NCI-H774 (cell line): ENCODE results near the gene PRR22.

Experiments
- DNase-seq: peaks from one replicate; lab custom pipeline; 2025; lab: John Stamatoyannopoulos, UW

The PRR22 gene

DNA sequence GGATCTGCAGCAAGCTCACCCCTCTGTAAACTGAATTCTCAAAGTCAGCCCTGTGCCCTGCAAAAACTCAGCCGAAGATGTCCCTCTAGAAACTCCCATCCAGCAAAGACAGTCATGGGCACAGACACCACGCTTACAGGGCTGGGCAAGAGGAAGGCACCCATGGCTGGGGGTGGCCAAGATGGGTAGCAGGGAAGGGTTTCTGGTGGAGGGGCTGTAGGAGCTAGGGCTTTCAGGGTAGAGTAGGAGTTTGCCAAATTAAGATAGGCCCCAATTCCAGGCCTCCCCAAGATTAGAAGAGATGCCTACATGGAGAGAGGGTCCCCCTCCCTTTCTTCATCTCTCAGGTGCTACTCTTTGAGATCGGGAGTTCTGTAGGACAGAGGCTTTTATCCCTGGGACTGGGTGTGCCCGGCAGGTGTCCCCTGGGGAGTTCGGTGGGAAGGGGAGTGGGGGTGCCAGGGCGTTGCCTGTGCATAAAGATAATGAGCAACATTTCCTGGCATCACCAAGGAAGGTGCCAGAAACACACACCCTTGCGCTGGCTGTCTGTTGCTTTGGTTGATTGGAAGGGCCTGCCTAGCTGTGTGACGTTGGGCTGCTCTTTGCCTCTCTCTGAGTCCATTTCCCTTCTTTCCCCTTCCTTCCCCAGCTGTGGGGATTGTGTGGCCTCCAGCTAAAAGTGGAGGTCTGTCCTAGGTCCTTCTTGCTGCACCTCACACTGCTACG, 29.7 kb upstream of the PRR22 start:
- no peak for DNase-seq

- no peak for DNase-seq
These were observed 26.6 kb upstream of the PRR22 start for GRCh38 chr19:5811117-5811516.

DNA sequence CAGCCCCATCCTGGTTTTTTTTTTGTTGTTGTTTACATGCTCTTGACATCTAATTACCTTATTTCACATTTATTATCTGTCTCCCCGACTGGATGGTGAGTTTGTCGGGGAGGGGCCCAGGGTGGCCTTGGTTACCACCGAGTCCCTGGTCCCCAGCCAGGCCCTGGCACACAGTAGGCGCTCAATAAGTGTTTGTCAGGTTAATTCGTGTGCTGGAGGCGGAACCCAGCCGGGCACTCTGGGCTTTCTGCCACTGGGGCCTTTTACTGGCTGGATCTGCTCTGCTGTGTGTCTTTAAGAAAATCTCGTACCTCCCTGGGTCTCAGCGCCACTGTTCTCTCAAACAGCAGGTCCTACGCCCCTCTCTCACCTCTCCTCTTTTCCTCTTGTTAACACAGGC, 24.9 kb upstream of the PRR22 start:
- no peak for DNase-seq

DNA sequence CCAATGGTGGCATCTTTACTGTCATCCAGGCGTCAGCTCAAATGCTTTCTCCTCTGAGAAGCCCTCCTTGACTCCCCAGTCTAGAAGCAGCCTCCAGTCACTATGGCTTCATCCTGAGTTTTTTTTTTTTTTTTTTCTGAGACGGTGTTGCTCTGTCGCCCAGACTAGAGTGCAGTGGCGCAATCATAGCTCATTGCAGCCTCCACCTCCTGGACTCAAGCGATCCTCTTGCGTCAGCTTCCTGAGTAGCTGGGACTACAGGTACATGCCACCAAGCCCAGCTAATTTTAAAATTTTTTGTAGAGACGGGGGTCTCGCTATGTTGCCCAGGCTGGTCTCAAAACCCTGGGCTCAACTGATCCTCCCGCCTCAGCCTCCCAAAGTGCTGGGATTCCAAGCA, 24.5 kb upstream of the PRR22 start:
- DNase-seq: no peak

DNA sequence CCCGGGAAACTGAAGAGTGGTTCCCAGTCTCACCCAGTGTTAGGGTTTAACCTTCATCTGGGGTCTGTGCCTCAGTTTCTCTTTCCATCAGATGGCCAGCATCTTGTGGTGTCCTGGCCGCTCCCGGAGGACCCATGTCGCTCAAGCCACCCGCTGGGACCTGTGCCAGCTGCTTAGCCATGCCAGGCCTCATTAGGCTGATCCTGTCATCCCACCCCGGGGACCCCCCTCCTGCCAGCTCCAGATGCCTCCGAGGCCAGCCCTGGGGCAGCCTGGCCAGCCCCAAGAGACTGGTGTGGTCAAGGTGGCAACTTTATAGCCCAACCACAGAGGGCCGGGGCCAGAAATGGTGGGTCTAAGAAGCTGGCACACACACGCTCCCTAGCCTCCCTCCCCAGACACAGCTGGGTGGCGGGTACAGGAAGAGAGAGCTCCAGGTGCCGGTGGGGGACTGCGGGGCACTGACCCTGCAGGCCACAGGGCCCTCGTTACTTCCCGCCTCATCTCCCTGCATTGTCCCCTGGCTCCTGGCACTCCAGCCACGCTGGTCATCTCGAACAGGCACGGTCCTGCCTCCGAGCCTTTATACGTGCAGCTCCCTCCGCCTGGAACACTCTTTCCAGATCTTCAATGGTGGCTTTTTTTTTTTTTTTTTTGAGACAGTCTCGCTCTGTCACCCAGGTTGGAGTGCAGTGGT, 23.7 kb upstream of the PRR22 start:
- no peak for DNase-seq

DNA sequence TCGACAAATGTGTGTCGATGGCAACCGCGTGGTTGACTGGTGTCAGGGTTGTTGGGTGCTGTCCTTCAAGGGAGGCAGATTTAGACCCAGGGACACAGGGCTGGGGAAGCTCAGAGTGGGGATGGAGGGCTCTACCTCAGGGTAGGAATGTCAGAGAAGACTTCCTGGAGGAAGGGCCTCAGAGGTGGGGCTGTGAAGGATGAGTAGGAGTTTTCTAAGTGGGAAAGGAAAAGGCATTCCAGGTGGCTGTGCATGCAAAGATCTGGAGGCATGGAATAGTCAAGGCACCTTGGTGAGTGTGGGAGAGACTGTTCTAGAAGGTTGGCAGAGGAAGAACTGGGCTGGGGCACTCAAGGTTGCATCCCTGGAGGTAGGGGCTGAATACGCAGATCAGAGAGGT, 22.4 kb upstream of the PRR22 start:
- no peak for DNase-seq

- no peak for DNase-seq
These were observed 21.6 kb upstream of the PRR22 start for GRCh38 chr19:5806133-5806489.

GRCh38 chr19:5805462-5806132, 21.1 kb upstream of the PRR22 start:
- DNase-seq: peak; percentile 50

DNA sequence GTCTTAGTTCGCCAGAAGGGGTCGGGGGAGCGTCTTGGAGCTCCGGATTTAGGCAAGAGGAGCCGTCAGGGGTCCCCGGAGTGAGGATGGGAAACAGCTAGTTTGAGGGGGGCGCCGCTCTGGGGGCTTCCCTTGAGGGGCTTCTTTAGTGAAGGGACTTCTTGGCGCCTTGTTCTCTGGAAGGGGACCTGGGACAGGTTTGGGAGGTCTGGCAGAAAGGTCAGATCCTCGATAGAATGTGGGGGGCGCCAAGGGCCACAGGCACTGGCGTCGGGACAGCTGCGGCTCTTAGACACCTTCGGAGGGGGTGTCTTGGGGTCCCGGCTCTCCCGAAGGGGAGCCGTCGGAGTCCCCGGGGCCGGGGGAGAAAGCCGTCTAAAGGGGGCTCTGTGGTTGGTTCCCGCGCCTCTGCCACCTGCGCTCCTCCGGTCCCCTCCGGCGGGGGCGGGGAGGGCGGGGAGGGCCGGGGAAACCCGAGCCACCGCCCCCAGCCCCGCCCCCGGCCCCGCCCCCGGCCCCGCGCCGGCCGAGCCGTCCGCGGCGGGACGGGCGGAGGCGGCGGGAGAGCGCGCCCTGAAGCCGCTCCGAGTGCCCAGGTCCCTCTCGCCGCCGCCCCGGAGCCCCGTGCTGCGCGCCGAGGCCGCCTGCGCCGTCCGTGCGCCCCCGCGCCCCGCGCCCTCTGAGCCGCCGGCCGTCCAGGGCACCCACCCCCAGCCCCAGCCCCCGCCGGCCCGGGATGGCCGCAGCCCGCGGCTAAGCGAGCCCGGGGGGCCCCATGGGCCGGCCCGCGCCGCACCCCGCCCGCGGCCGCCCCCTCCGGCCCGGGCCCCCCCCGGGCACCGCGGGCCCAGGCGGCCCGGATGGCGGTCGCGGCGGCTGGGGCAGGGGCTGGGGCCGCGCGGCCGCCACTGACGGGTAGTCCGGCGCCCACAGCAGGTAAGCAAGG, 20.2 kb upstream of the PRR22 start, which contains the start of gene NRTN:
Gene NRTN, plus strand, starts transcription at position 552 of the 946 bp plus-strand sequence. CDS start 19,099 bp downstream, outside the sequence.
- peak; percentile 33 for DNase-seq

DNA sequence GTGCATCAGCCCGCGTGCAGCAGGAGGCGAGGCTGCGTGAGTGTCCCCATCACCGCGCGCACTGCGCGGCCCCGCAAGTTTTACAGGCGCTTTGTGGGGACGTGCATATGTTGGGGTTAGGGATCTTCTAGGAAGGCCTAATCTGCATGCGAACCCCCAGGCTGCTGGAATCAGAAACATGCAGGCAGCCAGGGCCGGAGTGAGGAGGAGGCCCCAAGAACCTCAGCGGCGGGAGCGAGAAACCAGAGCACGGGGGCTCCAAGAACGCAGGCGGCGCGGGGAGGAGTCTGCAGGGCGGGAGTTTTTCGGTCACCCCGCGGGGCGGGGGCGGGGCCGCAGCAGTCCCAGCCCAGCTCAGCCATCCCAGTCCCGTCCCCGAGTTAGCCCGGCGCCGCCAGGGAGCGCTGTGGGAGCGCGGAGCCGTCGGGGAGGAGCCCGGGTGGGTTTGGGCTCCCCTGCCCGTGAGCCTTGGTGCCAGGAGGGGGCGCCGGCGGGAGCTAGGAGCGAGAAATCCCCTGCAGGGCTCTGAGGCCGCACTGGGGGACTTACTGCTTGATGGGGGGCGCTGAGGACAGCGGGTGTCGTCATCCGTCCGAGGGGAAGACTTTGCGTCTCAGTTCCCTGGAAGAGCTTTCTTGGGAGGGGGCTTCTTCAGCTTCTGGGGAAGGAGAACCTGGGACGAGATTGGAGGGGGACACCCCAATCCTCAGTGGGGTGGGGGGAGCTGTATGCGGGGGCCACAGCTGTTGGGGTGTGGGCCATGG, 19.4 kb upstream of the PRR22 start:
- DNase-seq: peak; percentile 88

GRCh38 chr19:5803441-5803751, 18.9 kb upstream of the PRR22 start:
- DNase-seq: no peak

- DNase-seq: no peak
These were observed 17.5 kb upstream of the PRR22 start for GRCh38 chr19:5801796-5802619.

DNA sequence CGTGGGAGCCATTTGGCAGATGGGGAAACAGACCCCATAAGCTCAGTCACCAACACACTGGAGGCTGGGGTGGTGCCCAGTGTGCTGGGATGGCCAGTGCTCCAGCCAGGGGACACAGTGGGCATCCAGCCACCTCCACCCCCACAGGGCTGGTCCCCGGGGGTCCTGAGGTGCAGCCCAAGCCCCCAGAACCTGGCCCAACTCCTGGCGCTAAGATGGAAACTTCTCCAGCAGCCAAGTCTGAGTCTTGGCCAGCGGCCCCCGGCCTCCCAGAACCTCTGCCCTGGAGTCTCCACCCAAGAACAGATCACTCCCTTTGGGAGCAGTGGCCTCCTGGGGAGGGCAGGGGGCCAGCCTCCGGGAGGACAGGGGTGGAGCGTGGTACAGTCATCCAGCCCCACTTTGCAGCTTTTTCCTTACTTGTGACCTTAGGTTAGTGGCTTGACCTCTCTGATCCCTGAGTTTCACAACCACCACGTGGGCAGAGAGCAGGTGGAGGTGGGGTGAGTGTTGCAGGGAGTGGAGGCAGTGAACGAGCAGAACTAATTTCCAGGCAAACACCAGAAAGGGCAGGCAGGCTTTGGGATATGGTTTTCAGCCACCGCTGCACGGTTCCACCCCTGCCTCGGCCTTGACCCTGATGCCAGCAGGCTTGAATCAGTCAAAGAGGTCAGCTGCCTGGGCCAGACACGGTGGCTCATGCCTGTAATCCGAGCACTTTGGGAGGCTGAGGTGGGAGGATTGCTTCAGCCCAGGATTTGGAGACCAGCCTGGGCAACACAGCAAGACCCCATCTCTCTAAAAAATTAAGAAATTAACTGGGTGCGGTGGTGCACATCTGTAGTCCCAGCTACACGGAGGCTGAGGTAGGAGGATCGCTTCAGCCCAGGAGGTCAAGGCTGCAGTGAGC, 16.1 kb upstream of the PRR22 start:
- DNase-seq: no peak

DNA sequence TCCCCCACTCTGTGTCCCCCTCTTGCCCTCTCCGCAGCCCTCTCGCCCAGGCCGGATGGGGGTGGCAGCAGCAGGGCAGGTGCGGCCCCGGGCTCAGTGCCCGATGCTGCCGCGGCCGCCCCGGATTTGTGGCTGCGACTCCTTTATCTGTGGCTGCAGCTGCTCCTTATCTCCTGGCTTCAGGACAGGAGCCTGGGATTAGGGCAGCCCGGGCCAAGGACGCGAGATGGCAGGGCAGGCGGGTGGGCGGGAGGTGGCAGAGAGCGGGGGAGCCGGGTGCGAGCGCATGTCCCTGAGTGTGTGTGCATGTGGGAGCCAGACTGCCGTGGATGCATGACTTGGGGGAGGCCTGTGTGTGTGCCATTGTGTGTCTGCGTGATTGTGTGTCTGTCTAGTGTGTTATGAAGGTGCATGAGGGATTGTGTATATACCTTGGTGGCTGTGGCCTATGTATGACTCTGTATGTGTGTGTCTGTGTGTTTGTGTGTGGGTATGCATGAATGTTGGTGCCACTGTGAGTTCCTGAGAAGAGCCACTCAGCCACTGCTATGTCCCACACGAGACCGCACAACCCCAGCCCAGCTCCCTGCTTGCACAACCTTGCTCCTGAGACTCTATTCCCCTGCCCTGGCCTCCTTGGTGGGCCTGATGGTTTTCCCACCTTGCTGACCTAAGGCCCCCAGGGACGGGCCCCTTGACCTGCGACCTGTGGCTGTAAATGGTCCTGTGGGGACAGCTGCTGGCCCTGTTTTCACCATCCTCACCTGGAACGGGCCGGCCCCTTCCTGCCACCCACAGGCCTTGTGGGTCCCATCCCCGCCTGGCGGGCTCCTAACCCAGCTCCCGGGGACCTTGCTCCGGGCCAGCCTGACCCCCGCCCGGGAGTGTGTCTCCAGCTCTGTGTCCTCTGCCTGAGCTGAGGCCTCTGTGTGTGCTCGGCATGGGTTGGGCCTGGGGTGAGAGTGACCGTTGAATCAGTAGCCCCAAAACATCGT, 15.0 kb upstream of the PRR22 start:
- DNase-seq: no peak

GRCh38 chr19:5798244-5798643, 13.7 kb upstream of the PRR22 start:
- no peak for DNase-seq

DNA sequence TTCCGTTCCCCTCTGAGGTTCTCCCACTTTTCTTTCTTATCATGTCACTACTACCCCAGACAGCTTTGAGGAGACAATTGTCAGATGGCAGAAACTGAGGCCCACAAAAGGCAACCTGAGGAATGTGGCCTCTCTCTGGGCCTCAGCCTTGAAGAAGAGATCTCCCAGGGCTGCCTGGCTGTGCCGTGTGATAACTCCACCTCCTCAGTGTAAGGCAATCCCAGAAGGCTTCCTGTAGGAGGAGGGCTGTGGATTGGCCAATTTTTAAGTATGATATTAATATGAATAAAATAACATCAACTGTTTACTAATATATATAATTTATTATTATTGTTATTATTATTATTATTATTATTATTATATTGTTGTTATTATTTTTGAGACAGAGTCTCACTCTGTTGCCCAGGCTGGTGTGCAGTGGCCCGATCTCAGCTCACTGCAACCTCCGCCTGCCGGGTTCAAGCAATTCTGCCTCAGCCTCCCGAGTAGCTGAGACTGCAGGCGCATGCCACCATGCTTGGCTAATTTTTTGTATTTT, 10.9 kb upstream of the PRR22 start:
- DNase-seq: no peak

DNA sequence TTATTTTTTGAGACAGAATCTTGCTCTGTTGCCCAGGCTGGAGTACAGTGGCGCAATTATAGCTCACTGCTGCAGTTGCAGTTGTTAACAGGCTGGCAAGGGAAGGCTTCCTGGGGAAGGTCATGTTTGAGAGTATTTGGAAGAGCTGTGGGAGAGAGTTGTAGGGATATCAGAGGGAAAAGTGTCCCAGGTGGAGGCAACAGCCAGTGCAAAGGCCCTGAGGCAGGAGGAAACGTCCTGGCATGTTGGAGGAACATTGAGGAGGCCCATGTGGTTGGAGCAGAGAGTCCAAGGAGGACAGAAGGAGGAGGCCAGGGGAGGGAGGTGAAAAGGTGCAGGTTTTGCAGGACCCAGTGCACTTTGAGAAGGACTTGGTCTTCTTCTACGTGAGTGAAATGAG, 8.6 kb upstream of the PRR22 start:
- DNase-seq: no peak

DNA sequence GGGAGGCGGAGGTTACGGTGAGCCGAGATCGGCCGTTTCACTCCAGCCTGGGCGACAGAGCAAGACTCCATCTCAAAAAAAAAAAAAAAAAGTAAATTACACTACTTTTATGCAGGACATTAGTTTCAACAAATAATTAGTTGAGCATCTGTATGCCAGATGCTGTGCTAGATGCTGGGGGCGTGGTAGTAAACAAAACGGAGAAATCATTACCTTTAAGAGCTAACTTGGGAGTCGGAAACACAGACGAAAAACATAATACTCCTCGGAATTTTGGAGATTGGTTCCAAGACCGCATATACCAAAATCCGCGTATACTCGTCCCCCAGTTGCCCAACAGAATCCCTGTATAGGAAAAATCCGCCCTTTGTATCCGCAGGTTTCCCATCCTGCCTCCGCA, 7.7 kb upstream of the PRR22 start:
- DNase-seq: no peak
